Coronary artery (tissue), 2 donors: ENCODE data around the gene WNT4.

ENCODE experiments used
- DNase-seq: peaks from one replicate; pipeline ENCODE4 v3.0.0-alpha.2; 2017; ENCODE audit warnings: low spot score
- H3K27ac ChIP-seq, 2 donors: fragments of 200-600 bp; sonication (generic); one replicate each; pipeline ENCODE4 v1.5.1; 2016 to 2019
- H3K4me3 ChIP-seq: fragments of 200-600 bp; sonication (generic); 2 replicates; pipeline ENCODE4 v1.5.1; 2016; ENCODE audit warnings: mild to moderate bottlenecking, moderate library complexity
- CTCF ChIP-seq: fragments of 200-600 bp; sonication (generic); IDR thresholded peaks from one replicate; pipeline ENCODE4 v1.5.1; 2019; ENCODE audit warnings: antibody characterized with exemption

Gene WNT4

GRCh38 chr1:22153660-22154437 is 11.0 kb upstream of the WNT4 start:
- no peak overlapping the region for H3K4me3 ChIP-seq
- no peak for TF ChIP-seq CTCF
- DNase-seq = no peak
- no peak overlapping the region for H3K27ac ChIP-seq

DNA sequence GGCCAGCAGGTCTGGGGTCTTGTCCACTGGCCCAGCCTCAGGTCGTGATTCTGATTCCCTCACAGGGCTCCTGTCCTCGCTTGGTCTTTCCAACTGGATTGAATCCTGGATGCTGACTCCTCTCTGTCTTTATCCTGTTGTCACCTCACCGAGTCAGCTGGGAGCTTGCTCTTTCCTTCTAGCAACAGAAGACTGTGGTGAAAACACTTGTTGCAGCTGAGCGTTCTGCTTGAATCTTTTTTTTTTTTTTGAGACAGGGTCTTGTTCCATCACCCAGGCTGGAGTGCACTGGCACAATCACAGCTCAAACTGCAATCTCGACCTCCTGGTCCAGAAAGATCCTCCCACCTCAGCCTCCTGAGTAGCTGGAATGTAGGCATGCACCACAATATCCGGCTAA is 8.0 kb upstream of the WNT4 start:
- no peak for DNase-seq
- H3K4me3 ChIP-seq = no peak overlapping the region
- no peak overlapping the region for H3K27ac ChIP-seq
- no peak for TF ChIP-seq CTCF

GRCh38 chr1:22142315-22143064 is 407 bp downstream of the WNT4 start:
- TF ChIP-seq CTCF = no peak
- H3K27ac ChIP-seq = peak overlapping the region in 1 of 2 donors; percentile 24
- DNase-seq = no peak
- H3K4me3 ChIP-seq = peak overlapping the region; percentile 81

GRCh38 chr1:22141554-22142314 is 1.2 kb downstream of the WNT4 start:
- TF ChIP-seq CTCF = no peak
- Histone ChIP-seq H3K27ac (no peak overlapping the region), H3K4me3 (peak overlapping the region; percentile 81)
- DNase-seq = no peak

DNA sequence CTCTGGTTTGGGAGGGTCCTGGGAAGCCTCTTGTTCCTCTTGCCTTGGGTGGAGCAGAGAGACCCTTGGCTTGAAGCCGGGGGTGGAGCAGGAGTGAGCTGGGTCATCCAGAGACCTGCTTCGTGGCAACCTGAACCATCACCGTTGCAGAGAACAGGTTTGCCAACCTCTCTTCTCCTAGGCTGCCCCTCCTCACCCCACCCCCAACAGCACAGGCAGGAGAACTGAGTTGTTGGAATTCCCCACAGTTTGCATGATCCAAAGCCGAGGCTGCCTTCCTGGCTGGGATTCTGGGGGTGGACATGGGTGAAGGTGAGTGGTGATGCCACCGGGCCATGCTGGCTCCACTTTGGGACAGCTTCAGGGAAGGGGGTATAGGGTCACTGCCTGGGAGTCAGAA is 2.2 kb downstream of the WNT4 start:
- no peak overlapping the region for H3K27ac ChIP-seq
- no peak overlapping the region for H3K4me3 ChIP-seq
- no peak for TF ChIP-seq CTCF
- DNase-seq = no peak

DNA sequence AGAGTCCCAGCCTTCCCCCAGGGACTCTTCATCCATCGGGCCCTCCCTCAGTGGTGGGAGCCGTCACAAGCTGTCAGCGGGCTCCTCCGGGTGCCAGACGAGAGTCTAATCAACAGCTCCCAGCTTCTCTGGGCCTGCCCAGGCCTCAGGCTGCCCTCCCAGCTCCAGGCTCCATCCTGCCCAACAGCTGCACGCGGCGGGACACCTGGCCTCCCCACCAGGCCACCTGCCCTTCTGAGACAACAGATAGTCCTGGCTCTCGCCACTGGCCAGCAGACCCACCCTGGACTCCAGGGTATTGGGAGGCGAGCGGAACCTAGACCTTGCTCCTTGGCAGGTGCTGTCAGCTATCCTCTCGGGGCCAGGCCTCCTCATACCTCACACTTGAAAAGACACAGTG is 3.1 kb downstream of the WNT4 start:
- no peak for DNase-seq
- no peak for TF ChIP-seq CTCF
- Histone ChIP-seq H3K27ac (no peak overlapping the region), H3K4me3 (no peak overlapping the region)
